ENCODE data around the gene SHC2.

DNA sequence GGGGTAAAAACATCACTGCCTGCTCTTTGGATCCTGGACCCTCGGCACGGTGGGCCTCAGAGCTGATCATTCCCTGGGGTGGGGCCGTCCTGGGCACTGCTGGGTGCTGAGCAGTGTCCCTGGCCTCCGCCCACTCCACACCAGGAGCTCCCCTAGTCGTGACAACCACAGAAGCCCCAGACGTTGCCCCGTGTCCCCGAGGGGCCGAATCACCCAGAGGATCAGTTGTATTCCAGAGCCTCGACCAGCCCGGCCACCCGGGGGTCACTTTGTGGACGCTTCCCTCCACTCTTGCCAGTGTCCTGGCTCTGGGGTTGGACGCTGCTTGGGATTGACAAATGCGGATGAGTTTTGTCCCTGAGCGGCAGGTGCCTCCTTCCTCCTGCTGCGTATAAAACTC, 62.1 kb downstream of the SHC2 start:
- TF ChIP-seq, protein P1, sequence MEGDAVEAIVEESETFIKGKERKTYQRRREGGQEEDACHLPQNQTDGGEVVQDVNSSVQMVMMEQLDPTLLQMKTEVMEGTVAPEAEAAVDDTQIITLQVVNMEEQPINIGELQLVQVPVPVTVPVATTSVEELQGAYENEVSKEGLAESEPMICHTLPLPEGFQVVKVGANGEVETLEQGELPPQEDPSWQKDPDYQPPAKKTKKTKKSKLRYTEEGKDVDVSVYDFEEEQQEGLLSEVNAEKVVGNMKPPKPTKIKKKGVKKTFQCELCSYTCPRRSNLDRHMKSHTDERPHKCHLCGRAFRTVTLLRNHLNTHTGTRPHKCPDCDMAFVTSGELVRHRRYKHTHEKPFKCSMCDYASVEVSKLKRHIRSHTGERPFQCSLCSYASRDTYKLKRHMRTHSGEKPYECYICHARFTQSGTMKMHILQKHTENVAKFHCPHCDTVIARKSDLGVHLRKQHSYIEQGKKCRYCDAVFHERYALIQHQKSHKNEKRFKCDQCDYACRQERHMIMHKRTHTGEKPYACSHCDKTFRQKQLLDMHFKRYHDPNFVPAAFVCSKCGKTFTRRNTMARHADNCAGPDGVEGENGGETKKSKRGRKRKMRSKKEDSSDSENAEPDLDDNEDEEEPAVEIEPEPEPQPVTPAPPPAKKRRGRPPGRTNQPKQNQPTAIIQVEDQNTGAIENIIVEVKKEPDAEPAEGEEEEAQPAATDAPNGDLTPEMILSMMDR (IDR thresholded peaks at IDR 0.05; ENCODE audit: poor library complexity) = no peak
- no peak for TF ChIP-seq EZH2 (IDR thresholded peaks at IDR 0.05; ENCODE audit: borderline replicate concordance)

All from hepatocyte (in vitro differentiated cells).